ENCODE results near the gene HOXA1.

HOXA1 gene

DNA sequence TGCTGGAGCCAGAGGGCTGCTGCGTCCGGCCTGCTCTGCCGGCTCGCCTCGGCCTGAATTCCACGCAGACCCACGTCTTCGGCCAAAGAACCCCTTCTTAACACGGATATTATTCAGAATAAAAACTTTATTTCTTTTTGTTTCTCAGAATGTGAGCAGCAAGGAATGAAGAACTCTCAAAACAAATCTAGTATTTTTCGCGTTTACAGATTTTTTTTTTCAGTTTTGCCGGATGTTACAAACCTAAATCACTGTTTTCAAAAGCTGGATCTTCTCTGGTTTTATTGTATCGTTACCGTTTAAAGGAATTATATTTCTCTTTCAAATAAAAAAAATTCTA is 11.1 kb upstream of the HOXA1 start:
- peak overlapping the region; percentile 38; the same call in 1 of the 2 replicates for H3K9ac ChIP-seq (ENCODE audit: low read depth, low read length)
- no peaks in the 10 kb centered on the region for H3K9me3 ChIP-seq (ENCODE audit: control insufficient read depth, insufficient read depth, low read length)

GRCh38 chr7:27106181-27106900 is 10.5 kb upstream of the HOXA1 start:
- Histone ChIP-seq H3K9me3 (ENCODE audit: control insufficient read depth, insufficient read depth, low read length) (no peaks in the 10 kb centered on the region), H3K36me3 (ENCODE audit: insufficient read depth, low read length) (no peaks in the 10 kb centered on the region), H3K4me1 (ENCODE audit: insufficient read depth, low read length) (peaks cover 8% of the 10 kb centered on the region), H3K9ac (ENCODE audit: low read depth, low read length) (peak overlapping the region; percentile 38; the same call in 1 of the 2 replicates)

More for the DNA sequence above, 11.1 kb upstream of the HOXA1 start:
- H3K36me3 ChIP-seq (ENCODE audit: insufficient read depth, low read length), result no peaks in the 10 kb centered on the region
- H3K4me1 ChIP-seq (ENCODE audit: insufficient read depth, low read length), result peaks cover 8% of the 10 kb centered on the region

- H3K9me3 ChIP-seq (ENCODE audit: control insufficient read depth, insufficient read depth, low read length), result no peaks in the 10 kb centered on the region
Measured at GRCh38 chr7:27105301-27106031, 9.7 kb upstream of the HOXA1 start.

GRCh38 chr7:27104341-27105058 is 8.7 kb upstream of the HOXA1 start:
- Histone ChIP-seq H3K9me3 (ENCODE audit: control insufficient read depth, insufficient read depth, low read length) (no peaks in the 10 kb centered on the region), H3K4me1 (ENCODE audit: insufficient read depth, low read length) (peaks cover 17% of the 10 kb centered on the region), H3K9ac (ENCODE audit: low read depth, low read length) (no peak overlapping the region), H3K36me3 (ENCODE audit: insufficient read depth, low read length) (no peaks in the 10 kb centered on the region)

More at GRCh38 chr7:27105301-27106031, 9.7 kb upstream of the HOXA1 start:
- Histone ChIP-seq H3K9ac (ENCODE audit: low read depth, low read length) (no peak overlapping the region), H3K4me1 (ENCODE audit: insufficient read depth, low read length) (peaks cover 15% of the 10 kb centered on the region), H3K36me3 (ENCODE audit: insufficient read depth, low read length) (no peaks in the 10 kb centered on the region)

- H3K9ac ChIP-seq (ENCODE audit: low read depth, low read length), result no peak overlapping the region; the same call in 1 of the 2 replicates
Measured at GRCh38 chr7:27103489-27104226, 7.9 kb upstream of the HOXA1 start.

DNA sequence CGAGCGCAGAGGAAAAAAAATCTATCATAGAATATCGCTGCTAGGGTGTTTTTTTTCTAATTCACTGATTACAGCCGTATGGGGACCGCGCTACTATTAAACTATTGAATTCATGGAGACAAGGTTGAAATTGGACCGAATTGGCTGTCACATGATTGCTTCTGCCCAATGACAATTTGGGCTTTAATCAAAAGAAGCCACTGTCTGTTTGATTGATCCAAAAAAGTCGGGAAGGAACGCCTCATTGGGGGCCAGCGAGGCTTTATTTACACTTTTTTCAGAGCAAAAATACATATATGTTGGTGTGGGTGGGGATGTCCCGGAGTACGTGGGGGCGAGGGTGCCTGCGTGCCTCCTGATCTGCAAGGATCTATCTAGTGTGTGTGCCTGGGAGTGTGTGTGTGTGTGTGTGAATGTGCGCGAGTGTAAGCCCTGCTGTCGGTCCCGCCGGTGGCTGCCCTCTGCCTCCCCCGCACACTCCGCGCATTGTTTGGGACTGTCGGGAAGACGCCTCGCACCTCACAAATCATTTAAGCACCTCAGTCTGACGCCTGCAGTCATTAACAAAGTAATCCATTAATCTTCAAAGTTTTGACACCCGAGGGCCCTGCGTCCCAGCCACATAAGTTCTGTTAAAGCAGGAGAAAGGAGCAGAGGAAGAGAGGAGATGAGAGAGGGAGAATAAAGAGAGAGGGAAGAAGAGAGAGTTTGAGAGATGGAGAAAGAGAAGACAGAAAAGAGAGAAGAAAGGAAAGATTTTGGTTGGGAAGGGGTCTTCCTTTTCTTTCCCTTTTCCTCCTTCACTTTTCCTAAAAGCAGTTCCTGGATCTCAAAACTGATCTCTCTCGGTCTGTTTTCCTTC is 7.0 kb upstream of the HOXA1 start, which contains the start of gene HOXA2:
Gene HOXA2 (minus strand): TSS at position 103 of the 862 bp plus-strand sequence. CDS start 183 bp downstream, outside the sequence.
- peak within 1 kb of the TSS; percentile 53; the same call in 1 of the 2 replicates for H3K9ac ChIP-seq (ENCODE audit: low read depth, low read length)
- no peaks in the 10 kb centered on the region for H3K9me3 ChIP-seq (ENCODE audit: control insufficient read depth, insufficient read depth, low read length)
- peaks cover 20% of the 10 kb centered on the region for H3K4me1 ChIP-seq (ENCODE audit: insufficient read depth, low read length)
- H3K36me3 ChIP-seq (ENCODE audit: insufficient read depth, low read length), result no peaks in the 10 kb centered on the region

More at GRCh38 chr7:27103489-27104226, 7.9 kb upstream of the HOXA1 start:
- Histone ChIP-seq H3K9me3 (ENCODE audit: control insufficient read depth, insufficient read depth, low read length) (no peaks in the 10 kb centered on the region), H3K36me3 (ENCODE audit: insufficient read depth, low read length) (no peaks in the 10 kb centered on the region), H3K4me1 (ENCODE audit: insufficient read depth, low read length) (peaks cover 17% of the 10 kb centered on the region)

- H3K36me3 ChIP-seq (ENCODE audit: insufficient read depth, low read length), result no peaks in the 10 kb centered on the region
- H3K9ac ChIP-seq (ENCODE audit: low read depth, low read length), result peak overlapping the region; percentile 53; the same call in 1 of the 2 replicates
- no peaks in the 10 kb centered on the region for H3K9me3 ChIP-seq (ENCODE audit: control insufficient read depth, insufficient read depth, low read length)
- peaks cover 23% of the 10 kb centered on the region for H3K4me1 ChIP-seq (ENCODE audit: insufficient read depth, low read length)
Measured at GRCh38 chr7:27101957-27102580, 6.3 kb upstream of the HOXA1 start.

GRCh38 chr7:27101171-27101956 is 5.6 kb upstream of the HOXA1 start:
- Histone ChIP-seq H3K36me3 (ENCODE audit: insufficient read depth, low read length) (no peaks in the 10 kb centered on the region), H3K9ac (ENCODE audit: low read depth, low read length) (peak overlapping the region; percentile 53; the same call in 1 of the 2 replicates), H3K9me3 (ENCODE audit: control insufficient read depth, insufficient read depth, low read length) (no peaks in the 10 kb centered on the region), H3K4me1 (ENCODE audit: insufficient read depth, low read length) (peaks cover 23% of the 10 kb centered on the region)

GRCh38 chr7:27100694-27101170 is 4.9 kb upstream of the HOXA1 start:
- H3K9me3 ChIP-seq (ENCODE audit: control insufficient read depth, insufficient read depth, low read length), result no peaks in the 10 kb centered on the region
- H3K4me1 ChIP-seq (ENCODE audit: insufficient read depth, low read length), result peaks cover 17% of the 10 kb centered on the region
- H3K9ac ChIP-seq (ENCODE audit: low read depth, low read length), result peak overlapping the region; percentile 53; the same call in 1 of the 2 replicates
- H3K36me3 ChIP-seq (ENCODE audit: insufficient read depth, low read length), result no peaks in the 10 kb centered on the region

GRCh38 chr7:27099453-27100370 is 3.9 kb upstream of the HOXA1 start:
- no peaks in the 10 kb centered on the region for H3K9me3 ChIP-seq (ENCODE audit: control insufficient read depth, insufficient read depth, low read length)
- H3K9ac ChIP-seq (ENCODE audit: low read depth, low read length), result no peak overlapping the region; the same call in 1 of the 2 replicates
- no peaks in the 10 kb centered on the region for H3K36me3 ChIP-seq (ENCODE audit: insufficient read depth, low read length)
- H3K4me1 ChIP-seq (ENCODE audit: insufficient read depth, low read length), result peaks cover 20% of the 10 kb centered on the region

Measured in ES-I3 (cell line).